Nucleus accumbens (tissue), 56 donors: ENCODE measurements around the gene NR6A1.

Experiments
- DNase-seq, 56 donors: peaks; one replicate each; lab custom pipeline; 2025; lab: John Stamatoyannopoulos, UW

NR6A1 gene

GRCh38 chr9:124511891-124512805, 259.0 kb downstream of the NR6A1 start:
- DNase-seq, result no peak

- DNase-seq, result no peak
Measured at GRCh38 chr9:124511426-124511840, 259.7 kb downstream of the NR6A1 start.

GRCh38 chr9:124510650-124511425, 260.3 kb downstream of the NR6A1 start:
- DNase-seq, result no peak

- DNase-seq, result no peak
Measured at GRCh38 chr9:124507880-124508423, 263.2 kb downstream of the NR6A1 start.

- DNase-seq, result no peak
Measured at GRCh38 chr9:124506931-124507879, 263.9 kb downstream of the NR6A1 start, which contains the start of gene NR5A1. Gene NR5A1, minus strand, starts transcription at chr9:124507399. Its CDS starts 4,004 bp downstream, at chr9:124503395.

GRCh38 chr9:124506433-124506832, 264.7 kb downstream of the NR6A1 start:
- DNase-seq, result no peak

GRCh38 chr9:124505901-124506346, 265.2 kb downstream of the NR6A1 start:
- no peak for DNase-seq

GRCh38 chr9:124505006-124505900, 265.9 kb downstream of the NR6A1 start:
- DNase-seq, result no peak

- no peak for DNase-seq
Measured at GRCh38 chr9:124504530-124505005, 266.5 kb downstream of the NR6A1 start.

GRCh38 chr9:124503713-124504529, 267.2 kb downstream of the NR6A1 start:
- DNase-seq, result no peak

- DNase-seq, result no peak
Measured at GRCh38 chr9:124502711-124503702, 268.1 kb downstream of the NR6A1 start.

- DNase-seq, result no peak
Measured at GRCh38 chr9:124501771-124502320, 269.3 kb downstream of the NR6A1 start.

GRCh38 chr9:124500796-124501611, 270.1 kb downstream of the NR6A1 start:
- no peak for DNase-seq

GRCh38 chr9:124500028-124500795, 270.9 kb downstream of the NR6A1 start:
- DNase-seq, result no peak

GRCh38 chr9:124499216-124499615, 271.9 kb downstream of the NR6A1 start:
- DNase-seq, result no peak
